Astrocyte of the spinal cord (primary cell): ENCODE data around the gene CELSR2.

ENCODE experiments used
- DNase-seq: peaks from one replicate; pipeline ENCODE4 v3.0.0; 2011; ENCODE audit warnings: low read depth, low spot score
- H3K4me3 ChIP-seq: 2 replicates; pipeline ENCODE4 v1.5.1; 2011; ENCODE audit warnings: low read depth, mild to moderate bottlenecking, low read length, moderate library complexity
- in situ Hi-C: cut with HindIII; loops from 2 replicates; pipeline ENCODE4 v1.10.0; 2017; ENCODE audit warnings: low sequenced_read_pairs
- TF ChIP-seq, protein P1 (sequence below): IDR thresholded peaks from 2 replicates; pipeline ENCODE4 v1.5.1; 2012; ENCODE audit warnings: low read depth, mild to moderate bottlenecking, low read length, inconsistent platforms

The CELSR2 gene, protein sequence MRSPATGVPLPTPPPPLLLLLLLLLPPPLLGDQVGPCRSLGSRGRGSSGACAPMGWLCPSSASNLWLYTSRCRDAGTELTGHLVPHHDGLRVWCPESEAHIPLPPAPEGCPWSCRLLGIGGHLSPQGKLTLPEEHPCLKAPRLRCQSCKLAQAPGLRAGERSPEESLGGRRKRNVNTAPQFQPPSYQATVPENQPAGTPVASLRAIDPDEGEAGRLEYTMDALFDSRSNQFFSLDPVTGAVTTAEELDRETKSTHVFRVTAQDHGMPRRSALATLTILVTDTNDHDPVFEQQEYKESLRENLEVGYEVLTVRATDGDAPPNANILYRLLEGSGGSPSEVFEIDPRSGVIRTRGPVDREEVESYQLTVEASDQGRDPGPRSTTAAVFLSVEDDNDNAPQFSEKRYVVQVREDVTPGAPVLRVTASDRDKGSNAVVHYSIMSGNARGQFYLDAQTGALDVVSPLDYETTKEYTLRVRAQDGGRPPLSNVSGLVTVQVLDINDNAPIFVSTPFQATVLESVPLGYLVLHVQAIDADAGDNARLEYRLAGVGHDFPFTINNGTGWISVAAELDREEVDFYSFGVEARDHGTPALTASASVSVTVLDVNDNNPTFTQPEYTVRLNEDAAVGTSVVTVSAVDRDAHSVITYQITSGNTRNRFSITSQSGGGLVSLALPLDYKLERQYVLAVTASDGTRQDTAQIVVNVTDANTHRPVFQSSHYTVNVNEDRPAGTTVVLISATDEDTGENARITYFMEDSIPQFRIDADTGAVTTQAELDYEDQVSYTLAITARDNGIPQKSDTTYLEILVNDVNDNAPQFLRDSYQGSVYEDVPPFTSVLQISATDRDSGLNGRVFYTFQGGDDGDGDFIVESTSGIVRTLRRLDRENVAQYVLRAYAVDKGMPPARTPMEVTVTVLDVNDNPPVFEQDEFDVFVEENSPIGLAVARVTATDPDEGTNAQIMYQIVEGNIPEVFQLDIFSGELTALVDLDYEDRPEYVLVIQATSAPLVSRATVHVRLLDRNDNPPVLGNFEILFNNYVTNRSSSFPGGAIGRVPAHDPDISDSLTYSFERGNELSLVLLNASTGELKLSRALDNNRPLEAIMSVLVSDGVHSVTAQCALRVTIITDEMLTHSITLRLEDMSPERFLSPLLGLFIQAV (N-terminal part only)

DNA sequence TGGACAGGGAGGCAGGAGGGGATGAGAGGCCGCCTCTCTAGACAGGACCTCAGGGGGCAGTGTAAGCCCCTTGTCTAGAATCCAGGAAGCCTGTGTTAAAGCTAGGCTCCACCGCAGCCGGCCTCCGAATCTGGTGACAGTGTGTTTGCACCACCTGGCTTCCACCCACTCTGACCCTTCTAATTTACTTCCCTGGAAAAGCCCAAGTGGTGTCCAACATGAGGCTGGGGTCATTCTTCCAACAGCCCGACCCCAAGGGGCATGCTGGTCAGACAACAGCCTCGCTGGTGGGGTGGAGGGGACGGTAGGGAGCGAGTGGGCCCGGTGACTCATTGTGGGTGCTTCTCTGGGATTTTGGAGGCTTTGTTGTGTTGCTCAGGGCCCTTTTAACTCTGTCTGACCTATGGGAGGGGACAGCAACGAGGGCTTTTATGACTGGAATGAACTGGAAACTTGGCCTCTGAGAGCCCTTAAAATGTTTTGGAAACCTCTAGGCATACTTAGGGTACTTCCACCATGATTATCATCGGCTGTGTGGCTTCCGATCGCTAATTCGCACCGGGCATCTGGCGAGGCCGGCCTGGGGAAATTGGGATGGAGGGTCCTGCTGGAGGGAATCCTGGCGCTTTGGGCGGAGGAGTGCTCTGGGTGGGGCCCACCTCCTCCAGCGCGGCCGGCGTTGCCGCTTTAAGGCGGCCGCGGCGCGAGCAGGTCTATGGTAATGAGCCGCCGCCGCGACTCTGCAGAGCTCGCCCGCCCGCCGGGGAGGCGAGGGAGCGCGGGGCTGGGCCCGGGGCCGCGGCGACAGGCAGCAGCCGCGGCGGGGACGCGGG is at the start of gene CELSR2:
TSS of gene CELSR2 (plus strand) at position 743 of the 833 bp plus-strand sequence. CDS start 541 bp downstream, outside the sequence.
- peak within 1 kb of the TSS; percentile 30 for H3K4me3 ChIP-seq
- TF ChIP-seq, protein P1, sequence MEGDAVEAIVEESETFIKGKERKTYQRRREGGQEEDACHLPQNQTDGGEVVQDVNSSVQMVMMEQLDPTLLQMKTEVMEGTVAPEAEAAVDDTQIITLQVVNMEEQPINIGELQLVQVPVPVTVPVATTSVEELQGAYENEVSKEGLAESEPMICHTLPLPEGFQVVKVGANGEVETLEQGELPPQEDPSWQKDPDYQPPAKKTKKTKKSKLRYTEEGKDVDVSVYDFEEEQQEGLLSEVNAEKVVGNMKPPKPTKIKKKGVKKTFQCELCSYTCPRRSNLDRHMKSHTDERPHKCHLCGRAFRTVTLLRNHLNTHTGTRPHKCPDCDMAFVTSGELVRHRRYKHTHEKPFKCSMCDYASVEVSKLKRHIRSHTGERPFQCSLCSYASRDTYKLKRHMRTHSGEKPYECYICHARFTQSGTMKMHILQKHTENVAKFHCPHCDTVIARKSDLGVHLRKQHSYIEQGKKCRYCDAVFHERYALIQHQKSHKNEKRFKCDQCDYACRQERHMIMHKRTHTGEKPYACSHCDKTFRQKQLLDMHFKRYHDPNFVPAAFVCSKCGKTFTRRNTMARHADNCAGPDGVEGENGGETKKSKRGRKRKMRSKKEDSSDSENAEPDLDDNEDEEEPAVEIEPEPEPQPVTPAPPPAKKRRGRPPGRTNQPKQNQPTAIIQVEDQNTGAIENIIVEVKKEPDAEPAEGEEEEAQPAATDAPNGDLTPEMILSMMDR: no peak
- in situ Hi-C loops: no loop called here

DNA sequence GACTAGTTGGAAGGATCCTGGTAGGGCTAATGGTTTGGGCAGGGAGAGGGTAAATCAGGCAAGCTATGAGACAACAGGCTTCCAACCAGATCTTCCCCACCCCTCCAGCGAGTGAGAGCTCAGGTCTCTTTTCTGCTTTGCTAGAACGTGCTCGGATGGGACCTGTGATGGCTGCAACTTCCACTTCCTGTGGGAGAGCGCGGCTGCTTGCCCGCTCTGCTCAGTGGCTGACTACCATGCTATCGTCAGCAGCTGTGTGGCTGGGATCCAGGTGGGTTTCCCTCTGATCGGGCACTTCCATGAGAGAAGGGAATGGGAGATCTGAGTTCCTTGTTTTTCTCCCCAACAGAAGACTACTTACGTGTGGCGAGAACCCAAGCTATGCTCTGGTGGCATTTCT is 49.6 kb upstream of the CELSR2 start:
- in situ Hi-C loops: no loop called here
- TF ChIP-seq, protein P1: no peak
- H3K4me3 ChIP-seq: no peak overlapping the region
- no peak for DNase-seq

More for the DNA sequence above, at the start of gene CELSR2:
- peak; percentile 57 for DNase-seq

DNA sequence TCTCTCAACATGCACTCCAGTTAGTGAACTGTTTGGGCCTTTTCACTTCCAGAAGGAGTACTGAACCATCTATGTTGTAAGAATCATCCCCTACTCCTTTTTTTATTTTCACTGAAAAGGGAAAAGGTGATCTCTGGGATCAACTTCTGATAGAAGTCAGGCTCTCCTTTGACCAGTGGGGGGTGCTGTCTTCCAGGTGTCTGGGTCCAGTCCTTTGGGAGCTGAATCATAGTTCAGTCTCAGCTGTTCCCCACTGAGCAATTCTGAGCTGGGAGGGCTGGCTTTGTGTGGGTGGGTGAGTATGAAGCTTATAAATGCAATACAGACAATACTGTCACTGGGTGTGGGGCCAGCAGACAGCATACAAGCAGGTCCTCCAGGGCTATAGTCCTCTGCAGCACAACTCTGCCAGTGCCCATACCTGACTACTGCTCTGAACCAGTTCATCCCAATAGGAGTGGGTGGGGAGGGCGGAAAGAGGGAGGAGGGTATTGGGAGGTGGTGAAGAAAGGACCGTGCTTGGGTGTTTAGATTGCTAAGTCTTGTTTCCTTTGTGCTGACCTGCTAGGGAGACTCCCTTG is 48.1 kb upstream of the CELSR2 start:
- H3K4me3 ChIP-seq: no peak overlapping the region
- in situ Hi-C loops: no loop called here
- TF ChIP-seq, protein P1: peak; percentile 87
- peak; percentile 87 for DNase-seq

DNA sequence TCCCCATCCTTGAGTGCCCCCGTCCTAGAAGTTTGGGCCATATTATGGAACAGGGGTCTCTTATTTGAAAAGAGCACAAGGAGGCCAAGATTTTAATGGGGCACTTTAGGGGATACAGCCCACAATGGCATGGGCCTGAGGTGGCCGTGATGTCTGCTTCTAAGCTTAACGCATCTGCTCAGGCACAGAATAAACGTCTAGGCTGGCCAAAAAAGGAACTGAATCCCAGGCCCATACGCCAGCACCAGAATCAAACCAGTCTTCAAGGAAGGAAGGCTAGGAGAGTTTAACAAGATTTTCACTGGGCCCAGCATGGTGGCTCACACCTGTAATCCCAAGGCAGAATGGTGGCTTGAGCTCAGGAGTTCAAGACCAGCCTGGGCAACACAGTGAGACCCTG is 44.9 kb upstream of the CELSR2 start:
- H3K4me3 ChIP-seq: no peak overlapping the region
- no peak for DNase-seq
- in situ Hi-C loops: no loop called here
- TF ChIP-seq, protein P1: no peak

DNA sequence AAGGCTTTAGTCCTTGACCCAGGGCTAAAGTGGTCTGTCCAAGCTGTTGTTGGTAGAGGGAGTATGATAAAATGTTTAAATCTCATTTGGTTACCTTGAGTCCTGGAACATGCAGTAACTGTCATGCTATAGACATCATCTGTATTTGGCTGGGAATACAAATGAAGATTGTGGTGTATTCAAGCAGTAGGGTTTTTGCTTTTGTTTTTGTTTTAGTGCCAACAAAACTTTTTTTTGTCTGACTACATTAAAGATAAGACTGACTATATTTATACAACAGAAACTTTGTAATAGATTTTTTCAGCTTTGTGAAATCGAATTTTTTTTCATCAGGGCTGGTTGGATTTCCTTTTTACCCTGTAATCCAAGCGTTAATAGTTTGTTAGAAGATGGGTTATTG is 43.0 kb upstream of the CELSR2 start:
- H3K4me3 ChIP-seq: no peak overlapping the region
- in situ Hi-C loops: no loop called here
- TF ChIP-seq, protein P1: no peak
- DNase-seq: no peak
